HG02970 (cell line): ENCODE measurements around the gene ADAM33.

Experiments used
- ATAC-seq: cut with Tn5 transposase; IDR thresholded peaks from one replicate; pipeline ENCODE4 v1.9.1; 2021; ENCODE audit warnings: mild to moderate bottlenecking, moderate library complexity, moderate number of reproducible peaks; ENCODE audit not compliant: unreplicated experiment, low FRiP score

The ADAM33 gene

GRCh38 chr20:3681931-3682781 is at the start of gene ADAM33:
ADAM33 (minus strand) TSS chr20:3682010; CDS start chr20:3682004, 6 bp downstream.
- no peak for ATAC-seq

GRCh38 chr20:3730803-3731672 is 49.2 kb upstream of the ADAM33 start:
- no peak for ATAC-seq

- no peak for ATAC-seq
Observed at GRCh38 chr20:3729811-3730540, 48.2 kb upstream of the ADAM33 start.

GRCh38 chr20:3729378-3729777 is 47.6 kb upstream of the ADAM33 start:
- ATAC-seq: no peak

- ATAC-seq: no peak
Observed at GRCh38 chr20:3728876-3729275, 47.1 kb upstream of the ADAM33 start.

GRCh38 chr20:3728354-3728753 is 46.5 kb upstream of the ADAM33 start:
- no peak for ATAC-seq

GRCh38 chr20:3727401-3728021 is 45.7 kb upstream of the ADAM33 start:
- ATAC-seq: no peak

GRCh38 chr20:3724356-3724755 is 42.5 kb upstream of the ADAM33 start:
- no peak for ATAC-seq

- ATAC-seq: no peak
Observed at GRCh38 chr20:3723284-3723683, 41.5 kb upstream of the ADAM33 start.

GRCh38 chr20:3721912-3722311 is 40.1 kb upstream of the ADAM33 start:
- no peak for ATAC-seq

GRCh38 chr20:3720626-3721025 is 38.8 kb upstream of the ADAM33 start:
- no peak for ATAC-seq

GRCh38 chr20:3720068-3720467 is 38.3 kb upstream of the ADAM33 start:
- ATAC-seq: no peak

- ATAC-seq: no peak
Observed at GRCh38 chr20:3719046-3719445, 37.2 kb upstream of the ADAM33 start.

GRCh38 chr20:3716195-3716834 is 34.5 kb upstream of the ADAM33 start:
- no peak for ATAC-seq

- no peak for ATAC-seq
Observed at GRCh38 chr20:3714092-3714491, 32.3 kb upstream of the ADAM33 start.

GRCh38 chr20:3712279-3712873 is 30.6 kb upstream of the ADAM33 start, which contains the start of gene SIGLEC1:
SIGLEC1 (minus strand) TSS chr20:3712600; CDS start chr20:3707128, 5,472 bp downstream.
- ATAC-seq: no peak

GRCh38 chr20:3711484-3711941 is 29.7 kb upstream of the ADAM33 start:
- no peak for ATAC-seq

- ATAC-seq: no peak
Observed at GRCh38 chr20:3710703-3711483, 29.1 kb upstream of the ADAM33 start.
